Measurements from ENCODE around the gene C19orf44. TPM values are rescaled to one million over a fixed set of nuclear protein-coding genes. Genes with fewer than 3 reads are reported as not detected.
"Not testable (repeated sequence)": the region's sequence is repeated elsewhere in the genome, so short reads cannot be mapped to it uniquely, and the experiment has no call there.

The C19orf44 gene
- total RNA-seq, 2 donors from 2014 or later: 4.9 to 6.1 TPM

GRCh38 chr19:16509141-16510061, 13.2 kb downstream of the C19orf44 start:
- H3K9me3 ChIP-seq: no peaks in the 10 kb centered on the region
- H3K27ac ChIP-seq: no peak overlapping the region
- DNase-seq (ENCODE audit: low spot score): no peak
- H3K4me3 ChIP-seq: no peak overlapping the region
- TF ChIP-seq CTCF (IDR thresholded peaks at IDR 0.05): no peak
- no peak for ATAC-seq (ENCODE audit: insufficient number of reproducible peaks, low FRiP score, low read depth)
- H3K36me3 ChIP-seq: peaks cover 27% of the 10 kb centered on the region
- no peaks in the 10 kb centered on the region for H3K27me3 ChIP-seq (replicated peaks; ENCODE audit: insufficient read depth)
- no peaks in the 10 kb centered on the region for H3K4me1 ChIP-seq (ENCODE audit: control insufficient read depth in 1 of 2, low read depth in 2 of 2)

DNA sequence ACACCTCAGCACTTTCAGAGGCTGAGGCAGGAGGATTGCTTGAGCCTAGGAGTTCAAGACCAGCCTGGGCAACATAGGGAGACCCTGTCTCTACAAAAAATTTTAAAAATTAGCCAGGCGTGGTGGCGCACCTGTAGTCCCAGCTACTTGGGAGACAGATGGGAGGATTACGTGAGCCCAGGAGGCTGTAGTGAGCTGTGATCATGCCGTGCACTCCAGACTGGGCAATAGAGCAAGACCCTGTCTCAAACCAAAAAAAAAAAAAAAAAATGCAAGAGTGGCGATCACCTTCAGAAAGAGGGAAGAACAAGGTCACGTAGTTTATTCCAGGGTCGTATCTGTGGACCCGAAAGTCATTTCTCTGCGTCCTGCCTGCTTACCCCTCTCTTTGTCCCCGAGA, 16.4 kb downstream of the C19orf44 start:
- peaks cover 38% of the 10 kb centered on the region for H3K36me3 ChIP-seq
- not testable (repeated sequence) for H3K27me3 ChIP-seq (replicated peaks; ENCODE audit: insufficient read depth); ATAC-seq (ENCODE audit: insufficient number of reproducible peaks, low FRiP score, low read depth)

GRCh38 chr19:16514383-16515019, 18.3 kb downstream of the C19orf44 start:
- Histone ChIP-seq H3K36me3 (peaks cover 47% of the 10 kb centered on the region), H3K27me3 (replicated peaks; ENCODE audit: insufficient read depth) (no peaks in the 10 kb centered on the region)
- ATAC-seq (ENCODE audit: insufficient number of reproducible peaks, low FRiP score, low read depth): no peak

More for the DNA sequence above, 16.4 kb downstream of the C19orf44 start:
- H3K27ac ChIP-seq; DNase-seq (ENCODE audit: low spot score); H3K9me3 ChIP-seq; H3K4me1 ChIP-seq (ENCODE audit: control insufficient read depth in 1 of 2, low read depth in 2 of 2); H3K4me3 ChIP-seq: not testable (repeated sequence)

GRCh38 chr19:16516381-16516780, 20.2 kb downstream of the C19orf44 start:
- H3K36me3 ChIP-seq: peaks cover 54% of the 10 kb centered on the region
- TF ChIP-seq CTCF (IDR thresholded peaks at IDR 0.05): no peak
- no peaks in the 10 kb centered on the region for H3K9me3 ChIP-seq
- no peaks in the 10 kb centered on the region for H3K4me1 ChIP-seq (ENCODE audit: control insufficient read depth in 1 of 2, low read depth in 2 of 2)
- H3K27me3 ChIP-seq (replicated peaks; ENCODE audit: insufficient read depth): no peaks in the 10 kb centered on the region
- ATAC-seq (ENCODE audit: insufficient number of reproducible peaks, low FRiP score, low read depth) (no peak), DNase-seq (ENCODE audit: low spot score) (no peak)
- H3K27ac ChIP-seq: no peak overlapping the region
- no peak overlapping the region for H3K4me3 ChIP-seq

More at GRCh38 chr19:16514383-16515019, 18.3 kb downstream of the C19orf44 start:
- no peak for DNase-seq (ENCODE audit: low spot score)
- Histone ChIP-seq H3K4me3 (no peak overlapping the region), H3K4me1 (ENCODE audit: control insufficient read depth in 1 of 2, low read depth in 2 of 2) (no peaks in the 10 kb centered on the region), H3K9me3 (no peaks in the 10 kb centered on the region), H3K27ac (no peak overlapping the region)
- TF ChIP-seq CTCF (IDR thresholded peaks at IDR 0.05): no peak

DNA sequence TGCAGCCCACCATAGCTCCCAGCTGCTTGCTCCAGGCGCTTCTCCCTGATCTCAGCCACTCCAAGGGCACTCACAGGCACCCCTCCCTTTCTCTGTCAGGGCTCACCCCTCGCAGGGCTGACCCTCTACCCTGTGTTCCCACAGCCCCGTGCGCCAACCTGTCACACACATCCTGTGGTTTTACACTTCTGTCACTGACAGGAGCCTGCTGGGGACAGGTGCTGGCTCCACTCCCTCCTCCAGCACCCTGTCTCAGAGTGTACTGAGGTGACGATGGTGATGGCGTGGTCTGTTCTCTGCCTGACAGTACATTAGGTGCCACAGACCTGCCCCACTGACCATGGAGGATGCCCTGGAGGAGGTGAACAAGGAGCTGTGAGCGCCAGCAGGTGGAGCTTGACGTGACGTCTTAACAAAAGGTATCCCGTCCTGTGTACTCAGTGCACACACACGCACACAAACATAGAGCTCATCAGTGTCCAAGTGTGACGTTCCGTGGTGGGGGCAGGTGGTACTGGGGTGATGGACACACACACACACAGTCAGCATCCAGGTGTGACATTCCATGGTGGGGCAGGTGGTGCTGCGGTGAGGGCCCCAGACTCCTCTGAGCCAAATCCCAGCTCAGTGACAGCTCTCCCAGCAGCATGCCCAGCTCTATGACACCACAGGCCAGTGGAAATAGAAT, 20.9 kb downstream of the C19orf44 start:
- no peak for TF ChIP-seq CTCF (IDR thresholded peaks at IDR 0.05)
- H3K9me3 ChIP-seq: no peaks in the 10 kb centered on the region
- DNase-seq (ENCODE audit: low spot score): no peak
- no peak overlapping the region for H3K27ac ChIP-seq
- no peaks in the 10 kb centered on the region for H3K4me1 ChIP-seq (ENCODE audit: control insufficient read depth in 1 of 2, low read depth in 2 of 2)
- no peaks in the 10 kb centered on the region for H3K27me3 ChIP-seq (replicated peaks; ENCODE audit: insufficient read depth)
- ATAC-seq (ENCODE audit: insufficient number of reproducible peaks, low FRiP score, low read depth): no peak
- H3K36me3 ChIP-seq: peaks cover 59% of the 10 kb centered on the region
- no peak overlapping the region for H3K4me3 ChIP-seq
